ENCODE results near the gene CST9L. TPM values are rescaled to one million over a fixed set of nuclear protein-coding genes. Genes with fewer than 3 reads are reported as not detected.

CST9L gene
- total and polyA plus RNA-seq, 2 of the 13 experiments (the other 11 are each of a cell fraction or from before 2014, with no cell fraction given): 0.15 TPM; not detected in 1

DNA sequence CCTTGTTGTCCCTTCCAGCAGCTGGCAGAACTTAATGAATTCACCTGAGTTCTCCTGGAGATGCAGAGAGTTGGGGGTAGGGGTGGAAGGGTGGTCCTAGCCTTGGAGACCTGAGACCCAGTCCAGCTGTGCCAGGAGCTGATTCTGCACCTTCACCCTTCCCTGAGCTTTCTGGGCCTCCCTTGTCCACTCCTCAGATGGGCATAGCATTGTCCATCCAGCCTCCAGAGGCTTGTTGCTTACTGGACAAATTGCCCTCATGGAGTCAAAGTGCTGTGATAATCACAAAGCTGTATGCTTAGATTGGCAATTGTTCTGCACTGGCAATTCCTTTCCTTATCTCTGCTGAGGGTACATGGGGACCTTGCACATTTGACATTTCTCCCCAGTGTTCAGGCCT lies 16.5 kb downstream of the CST9L start (continued):
- TF ChIP-seq, protein P1, sequence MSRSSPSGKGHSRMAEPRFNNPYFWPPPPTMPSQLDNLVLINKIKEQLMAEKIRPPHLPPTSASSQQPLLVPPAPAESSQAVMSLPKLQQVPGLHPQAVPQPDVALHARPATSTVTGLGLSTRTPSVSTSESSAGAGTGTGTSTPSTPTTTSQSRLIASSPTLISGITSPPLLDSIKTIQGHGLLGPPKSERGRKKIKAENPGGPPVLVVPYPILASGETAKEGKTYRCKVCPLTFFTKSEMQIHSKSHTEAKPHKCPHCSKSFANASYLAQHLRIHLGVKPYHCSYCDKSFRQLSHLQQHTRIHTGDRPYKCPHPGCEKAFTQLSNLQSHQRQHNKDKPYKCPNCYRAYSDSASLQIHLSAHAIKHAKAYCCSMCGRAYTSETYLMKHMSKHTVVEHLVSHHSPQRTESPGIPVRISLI (CRISPR knock-in tag; IDR thresholded peaks at IDR 0.05; ENCODE audit: borderline replicate concordance): no peak

DNA sequence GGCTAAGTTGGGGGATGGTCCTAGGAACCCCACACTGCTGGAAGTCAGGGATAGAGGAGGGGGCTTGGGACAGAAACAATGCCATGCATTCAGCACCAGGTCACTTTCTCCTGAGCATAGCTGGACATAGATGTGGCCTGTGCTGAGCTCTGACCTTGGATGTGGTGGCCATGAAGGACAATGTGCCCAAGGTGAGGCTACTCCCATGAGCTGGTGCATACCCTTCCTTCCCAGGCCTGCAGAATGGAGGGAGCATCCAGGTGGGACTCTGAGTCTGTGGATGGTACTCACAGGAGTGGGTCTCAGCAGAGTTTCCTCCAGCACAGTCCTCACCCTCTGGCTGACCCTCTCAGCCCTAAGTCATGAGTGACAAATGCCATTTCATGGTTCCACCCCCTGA lies 16.9 kb downstream of the CST9L start:
- Histone ChIP-seq H3K36me3 (replicated peaks in 1 of 2; ENCODE audit: control insufficient read depth in 1 of 2, insufficient read depth in 2 of 2, low read length in 2 of 2) (no peaks in the 10 kb centered on the region), H3K4me2 (ENCODE audit: low read depth, low read length) (no peak overlapping the region), H3K9ac (ENCODE audit: insufficient read depth, low read depth, low read length) (no peak overlapping the region), H2AFZ (ENCODE audit: low read length) (no peak overlapping the region), H3K27me3 (ENCODE audit: control insufficient read depth in 1 of 2, insufficient read depth in 2 of 2, low read length in 2 of 2) (0 out of 5 replicates have a peak, but pooled peaks cover 0 to 2% of the 10 kb centered on the region in 2 experiments), H3K27ac (ENCODE audit: extremely low read length, insufficient read depth, low read length) (no peak overlapping the region), H3K79me2 (ENCODE audit: insufficient read depth, low read length) (no peaks in the 10 kb centered on the region), H3K4me3 (replicated peaks in 1 of 3; ENCODE audit: insufficient read depth in 1 of 3, low read depth in 2 of 3, low read length in 3 of 3) (no peak overlapping the region), H3K4me1 (ENCODE audit: insufficient read depth, low read length) (peaks cover 7% of the 10 kb centered on the region; the same call in 1 of the 2 replicates), H3K9me3 (ENCODE audit: low read length) (no peaks in the 10 kb centered on the region), H4K20me1 (ENCODE audit: insufficient read depth, low read length) (no peaks in the 10 kb centered on the region)
- CTCF ChIA-PET (ENCODE audit: low intra/inter-chr PET ratio, low total read pairs): no interaction called here
- intact Hi-C loops (cut with micrococcal nuclease; ENCODE audit: unreplicated experiment): no loop called here
- in situ Hi-C loops (cut with HindIII; ENCODE audit: extremely low pct_ligation_motif_present, low pct_unique_long_range_greater_than_20kb): no loop called here
- TF ChIP-seq HBP1 (CRISPR knock-in tag; IDR thresholded peaks at IDR 0.05; ENCODE audit: low read depth): no peak
- TF ChIP-seq, protein P2, sequence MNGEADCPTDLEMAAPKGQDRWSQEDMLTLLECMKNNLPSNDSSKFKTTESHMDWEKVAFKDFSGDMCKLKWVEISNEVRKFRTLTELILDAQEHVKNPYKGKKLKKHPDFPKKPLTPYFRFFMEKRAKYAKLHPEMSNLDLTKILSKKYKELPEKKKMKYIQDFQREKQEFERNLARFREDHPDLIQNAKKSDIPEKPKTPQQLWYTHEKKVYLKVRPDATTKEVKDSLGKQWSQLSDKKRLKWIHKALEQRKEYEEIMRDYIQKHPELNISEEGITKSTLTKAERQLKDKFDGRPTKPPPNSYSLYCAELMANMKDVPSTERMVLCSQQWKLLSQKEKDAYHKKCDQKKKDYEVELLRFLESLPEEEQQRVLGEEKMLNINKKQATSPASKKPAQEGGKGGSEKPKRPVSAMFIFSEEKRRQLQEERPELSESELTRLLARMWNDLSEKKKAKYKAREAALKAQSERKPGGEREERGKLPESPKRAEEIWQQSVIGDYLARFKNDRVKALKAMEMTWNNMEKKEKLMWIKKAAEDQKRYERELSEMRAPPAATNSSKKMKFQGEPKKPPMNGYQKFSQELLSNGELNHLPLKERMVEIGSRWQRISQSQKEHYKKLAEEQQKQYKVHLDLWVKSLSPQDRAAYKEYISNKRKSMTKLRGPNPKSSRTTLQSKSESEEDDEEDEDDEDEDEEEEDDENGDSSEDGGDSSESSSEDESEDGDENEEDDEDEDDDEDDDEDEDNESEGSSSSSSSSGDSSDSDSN (CRISPR knock-in tag; IDR thresholded peaks at IDR 0.05): 0 out of 2 replicates have a peak, but pooled peaks have one; percentile 30
- FAIRE-seq: no peak
- no peak for ATAC-seq
- POLR2A ChIA-PET: no interaction called here
- no TSS peak for BruUV-seq (replicated peaks)
- DNase-seq (ENCODE audit: low spot score): no peak
